DOHH2 (cell line): ENCODE measurements around the gene ALOX5AP.

Experiments used
- CTCF ChIP-seq: fragments of 200-600 bp; sonication (generic); IDR thresholded peaks from one replicate; pipeline ENCODE4 v1.5.1; 2014; ENCODE audit warnings: antibody characterized with exemption, mild to moderate bottlenecking, low read depth, low read length; ENCODE audit not compliant: poor library complexity, severe bottlenecking
- EZH2phosphoT487 ChIP-seq: fragments of 200-600 bp; sonication (generic); IDR thresholded peaks from 2 replicates; pipeline ENCODE4 v1.6.1; 2017; ENCODE audit warnings: borderline replicate concordance, mild to moderate bottlenecking, antibody characterized with exemption, low read length, moderate library complexity, mixed read lengths

DNA sequence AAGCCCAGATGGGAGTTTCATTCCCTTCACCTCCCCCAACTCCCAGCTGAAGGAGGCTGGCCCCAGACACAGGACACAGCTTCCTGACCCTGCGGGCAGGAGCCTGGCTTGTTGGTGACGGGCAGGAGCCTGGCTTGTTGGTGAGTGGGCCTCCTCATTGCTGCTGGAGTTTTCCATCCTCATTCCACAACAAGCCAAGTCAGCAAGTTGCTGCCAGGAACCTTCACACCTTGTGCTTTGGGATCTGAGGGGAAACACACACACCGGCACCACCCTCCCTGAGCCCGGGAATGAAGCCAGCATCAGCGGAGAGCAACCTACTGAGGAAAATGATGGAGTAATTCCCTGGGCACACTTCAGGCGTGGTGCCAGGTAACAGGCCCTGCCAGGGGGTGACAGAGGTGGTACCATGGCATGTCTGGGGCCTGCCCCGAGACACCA is 74.9 kb downstream of the ALOX5AP start:
- no peak for TF ChIP-seq CTCF
- no peak for TF ChIP-seq EZH2phosphoT487
